GM12872 (cell line): Measurements from ENCODE around the gene PHACTR1.

ENCODE experiments used
- CTCF ChIP-seq: IDR thresholded peaks from 3 replicates; pipeline ENCODE4 v1.5.1; 2011; ENCODE audit warnings: low read depth, mild to moderate bottlenecking, low read length, moderate library complexity; ENCODE audit not compliant: insufficient read depth

PHACTR1 gene

GRCh38 chr6:13229205-13230085 lies 512.9 kb downstream of the PHACTR1 start:
- peak; percentile 74 for TF ChIP-seq CTCF

- TF ChIP-seq CTCF, result no peak
These were observed 516.5 kb downstream of the PHACTR1 start for GRCh38 chr6:13233106-13233505.

GRCh38 chr6:13234130-13234529 lies 517.6 kb downstream of the PHACTR1 start:
- no peak for TF ChIP-seq CTCF

- no peak for TF ChIP-seq CTCF
These were observed 518.8 kb downstream of the PHACTR1 start for GRCh38 chr6:13235339-13235738.

GRCh38 chr6:13237318-13237717 lies 520.8 kb downstream of the PHACTR1 start:
- no peak for TF ChIP-seq CTCF

- TF ChIP-seq CTCF, result no peak
These were observed 521.5 kb downstream of the PHACTR1 start for GRCh38 chr6:13238017-13238416.

- TF ChIP-seq CTCF, result no peak
These were observed 522.2 kb downstream of the PHACTR1 start for GRCh38 chr6:13238640-13239216.
